Fibroblast of skin of back (primary cell): ENCODE data around the gene GDPD1. TPM values are rescaled to one million over a fixed set of nuclear protein-coding genes. Genes with fewer than 3 reads are reported as not detected.
"Not testable (repeated sequence)": the region's sequence is repeated elsewhere in the genome, so short reads cannot be mapped to it uniquely, and the experiment has no call there.

Experiments used
- DNase-seq: peaks from one replicate; pipeline ENCODE4 v3.0.0-alpha.2; 2013
- polyA plus RNA-seq, 2 experiments: library from polyadenylated mRNA; unstranded; fragments of 120-200 nt; gene quantifications; one replicate each; pipeline ENCODE4 v1.2.1, GENCODE V29; 2013; ENCODE audit not compliant: insufficient read length in 2 of 2

The GDPD1 gene
- polyA plus RNA-seq (2013, experiment 1 of 2; ENCODE audit: insufficient read length), result 0.83 TPM
- polyA plus RNA-seq (2013, experiment 2 of 2; ENCODE audit: insufficient read length), result 1.7 TPM

- peak; percentile 88 for DNase-seq
Observed at GRCh38 chr17:59220328-59221158, at the start of gene GDPD1. Gene GDPD1, plus strand, starts transcription at chr17:59220511. Its CDS starts 99 bp downstream, at chr17:59220610.

- DNase-seq, result no peak
Observed at GRCh38 chr17:59172436-59173004, 47.8 kb upstream of the GDPD1 start.

DNA sequence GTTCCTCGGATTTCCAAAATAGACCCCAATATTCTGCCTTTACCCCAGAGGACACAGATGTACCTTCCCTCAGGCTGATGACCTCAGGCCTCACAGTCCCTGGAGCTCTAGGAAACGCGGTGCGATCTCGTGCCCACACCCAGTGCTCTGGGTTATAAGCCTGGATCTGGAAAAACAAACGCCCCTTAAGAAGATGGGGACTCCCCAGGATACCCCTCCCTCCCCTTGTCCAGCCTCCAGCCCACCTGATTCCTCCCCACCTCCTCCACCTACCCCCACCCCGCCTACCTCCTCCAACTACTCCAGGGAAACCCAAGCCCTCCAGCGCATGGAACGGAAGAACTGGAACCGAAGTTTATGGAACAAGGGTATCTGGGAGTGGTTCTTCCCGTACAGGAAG lies 45.6 kb upstream of the GDPD1 start:
- DNase-seq, result no peak

- no peak for DNase-seq
Observed at GRCh38 chr17:59175076-59175475, 45.2 kb upstream of the GDPD1 start.

DNA sequence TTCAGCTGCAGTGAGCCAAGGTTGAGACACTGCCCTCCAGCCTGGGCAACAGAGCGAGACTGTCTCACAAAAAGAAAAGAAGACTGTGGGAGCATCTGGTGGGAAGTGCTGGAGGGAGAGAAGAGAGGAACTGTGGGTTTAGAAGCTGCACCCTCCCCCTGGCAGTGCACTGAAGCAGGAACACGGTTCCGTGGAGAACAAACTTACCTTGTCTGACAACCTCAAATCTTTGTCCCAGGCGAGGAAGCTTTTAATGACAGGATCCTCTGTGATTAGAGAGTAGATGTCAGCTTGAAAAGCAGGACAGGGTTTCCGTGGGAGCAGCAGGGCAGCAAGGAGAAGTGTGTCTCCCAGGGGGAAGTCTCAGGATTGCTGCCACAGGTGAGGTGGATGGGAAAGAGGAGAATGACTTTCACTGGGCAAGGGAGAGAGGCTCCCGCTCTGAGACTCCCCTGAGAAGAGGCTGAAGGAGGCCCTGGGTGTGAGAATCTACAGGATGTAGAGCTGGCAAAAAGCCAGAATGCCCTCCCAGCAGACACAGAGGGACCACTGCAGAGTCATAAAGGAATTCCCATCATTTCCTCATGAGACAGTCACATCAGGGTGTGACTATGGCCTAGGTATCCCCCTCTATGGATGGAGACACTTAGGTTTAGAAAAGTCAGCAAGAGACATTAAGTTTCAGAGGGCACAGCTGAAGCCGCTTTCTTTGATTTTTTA lies 41.9 kb upstream of the GDPD1 start:
- peak; percentile 13 for DNase-seq

GRCh38 chr17:59179601-59180000 lies 40.7 kb upstream of the GDPD1 start:
- DNase-seq, result not testable (repeated sequence)

GRCh38 chr17:59180626-59181025 lies 39.7 kb upstream of the GDPD1 start:
- no peak for DNase-seq

- DNase-seq, result no peak
Observed at GRCh38 chr17:59181481-59181880, 38.8 kb upstream of the GDPD1 start.

GRCh38 chr17:59185997-59186396 lies 34.3 kb upstream of the GDPD1 start:
- DNase-seq, result no peak

GRCh38 chr17:59186850-59187249 lies 33.5 kb upstream of the GDPD1 start:
- DNase-seq, result no peak

DNA sequence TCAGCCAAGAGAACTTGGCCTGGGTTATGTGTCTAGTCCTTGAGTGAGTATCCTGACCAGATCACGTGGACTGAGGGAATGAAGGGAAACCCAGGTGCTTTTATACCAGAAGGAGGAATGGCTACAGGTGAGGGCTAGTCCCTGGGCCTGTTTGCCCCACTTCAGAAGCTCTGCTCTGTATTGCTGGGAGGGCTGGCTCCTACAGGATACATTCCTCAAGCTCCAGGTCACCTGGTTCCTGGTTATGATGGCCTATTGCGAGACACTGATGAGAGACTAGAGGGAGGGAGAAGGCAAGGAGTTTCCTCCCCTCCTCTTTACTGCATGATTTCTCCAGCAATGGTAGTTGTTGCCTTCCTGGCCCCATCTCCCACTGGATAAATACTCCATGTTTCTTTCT lies 29.5 kb upstream of the GDPD1 start:
- DNase-seq, result no peak

- DNase-seq, result no peak
Observed at GRCh38 chr17:59193336-59193862, 26.9 kb upstream of the GDPD1 start.

- DNase-seq, result no peak
Observed at GRCh38 chr17:59199398-59199797, 20.9 kb upstream of the GDPD1 start.

- DNase-seq, result no peak
Observed at GRCh38 chr17:59202320-59202719, 18.0 kb upstream of the GDPD1 start.

- DNase-seq, result no peak
Observed at GRCh38 chr17:59219370-59219769, 941 bp upstream of the GDPD1 start.

DNA sequence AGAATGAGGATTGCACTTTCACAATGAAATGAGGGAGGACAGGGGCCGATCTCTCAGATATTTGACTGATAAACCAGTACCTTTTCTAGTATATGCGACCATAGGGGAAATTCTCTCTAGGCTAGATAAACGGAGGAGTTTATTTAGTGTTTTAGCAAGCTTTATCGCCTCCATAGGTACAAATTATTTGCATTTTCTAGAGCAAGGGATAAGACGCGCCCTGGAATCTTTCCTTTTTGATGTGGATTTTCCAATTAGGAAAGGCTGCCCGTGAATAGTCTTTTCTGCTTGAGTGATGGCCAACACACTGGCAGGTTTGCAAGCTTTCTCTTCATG lies 351 bp upstream of the GDPD1 start:
- DNase-seq, result no peak

GRCh38 chr17:59221159-59221847 lies 992 bp downstream of the GDPD1 start:
- DNase-seq, result no peak

GRCh38 chr17:59223813-59224212 lies 3.5 kb downstream of the GDPD1 start:
- no peak for DNase-seq

DNA sequence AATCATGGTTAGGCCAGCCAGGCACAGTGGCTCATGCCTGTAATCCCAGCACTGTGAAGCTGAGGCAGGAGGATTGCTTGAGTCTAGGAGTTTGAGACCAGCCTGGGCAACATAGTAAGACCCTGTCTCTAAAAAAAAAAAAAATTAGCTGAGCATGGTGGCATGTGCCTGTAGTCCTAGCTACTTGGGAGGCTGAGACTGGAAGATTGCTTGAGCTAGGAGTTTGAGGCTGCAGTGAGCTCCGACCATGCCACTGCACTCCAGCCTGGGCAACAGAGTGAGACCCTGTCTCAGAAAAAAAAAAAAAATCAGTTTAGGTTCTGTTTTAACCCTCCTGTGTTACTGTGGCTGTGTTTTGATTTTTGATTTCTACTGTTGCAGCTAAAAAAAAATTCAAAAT lies 8.3 kb downstream of the GDPD1 start:
- not testable (repeated sequence) for DNase-seq

- DNase-seq, result no peak
Observed at GRCh38 chr17:59230764-59231163, 10.5 kb downstream of the GDPD1 start.

- no peak for DNase-seq
Observed at GRCh38 chr17:59234631-59235030, 14.3 kb downstream of the GDPD1 start.

DNA sequence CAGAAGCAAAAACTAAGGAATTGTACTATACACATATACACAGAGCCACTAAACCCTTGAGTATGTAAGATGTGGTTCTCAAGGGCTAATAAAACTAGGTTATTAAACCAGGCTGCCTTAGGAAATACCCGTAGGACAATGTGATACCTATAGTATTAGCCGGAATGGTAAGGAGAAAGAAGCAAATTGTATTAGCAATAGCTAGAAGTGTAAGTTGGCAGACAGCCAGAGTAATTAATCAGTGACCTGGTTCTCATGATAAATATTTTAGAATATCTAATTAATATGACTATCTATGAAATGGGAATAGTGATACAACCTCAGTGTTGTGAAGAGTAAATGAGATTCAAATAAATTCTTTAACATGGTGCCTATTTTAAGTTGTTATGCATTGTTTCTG lies 18.6 kb downstream of the GDPD1 start:
- DNase-seq, result no peak

DNA sequence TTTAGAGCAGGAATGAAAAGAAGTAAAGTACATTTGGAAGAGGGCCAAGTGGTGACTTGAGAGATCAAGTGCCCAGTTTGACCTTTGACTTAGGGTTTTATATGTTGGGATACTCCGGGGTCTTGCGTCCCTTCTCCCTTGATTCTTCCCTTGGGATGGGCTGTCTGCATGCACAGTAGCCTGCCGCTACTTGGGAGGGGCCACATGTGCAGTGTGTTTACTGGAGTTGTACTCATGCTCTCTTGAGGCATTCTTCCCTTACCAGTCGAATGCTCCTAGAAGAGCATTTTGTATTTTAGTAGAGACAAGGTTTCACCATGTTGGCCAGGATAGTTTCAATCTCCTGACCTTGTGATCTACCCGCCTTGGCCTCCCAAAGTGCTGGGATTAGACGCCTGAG lies 23.8 kb downstream of the GDPD1 start:
- DNase-seq, result no peak
